HG03108 (cell line): ENCODE results near the gene NPFFR1.

Experiments
- ATAC-seq: cut with Tn5 transposase; IDR thresholded peaks from one replicate; pipeline ENCODE4 v1.9.1; 2021; ENCODE audit warnings: moderate library complexity; ENCODE audit not compliant: unreplicated experiment

Gene NPFFR1

GRCh38 chr10:70289739-70290138 lies 5.9 kb upstream of the NPFFR1 start:
- ATAC-seq = no peak

- no peak for ATAC-seq
Measured at GRCh38 chr10:70286616-70287015, 2.8 kb upstream of the NPFFR1 start.

- ATAC-seq = no peak
Measured at GRCh38 chr10:70285476-70285831, 1.6 kb upstream of the NPFFR1 start.

- no peak for ATAC-seq
Measured at GRCh38 chr10:70284542-70285475, 1.0 kb upstream of the NPFFR1 start.

- ATAC-seq = no peak
Measured at GRCh38 chr10:70283071-70283444, 746 bp downstream of the NPFFR1 start.

GRCh38 chr10:70281609-70282008 lies 2.2 kb downstream of the NPFFR1 start:
- no peak for ATAC-seq

GRCh38 chr10:70280099-70280498 lies 3.7 kb downstream of the NPFFR1 start:
- ATAC-seq = no peak

- ATAC-seq = no peak
Measured at GRCh38 chr10:70277396-70278030, 6.3 kb downstream of the NPFFR1 start.

GRCh38 chr10:70274643-70275042 lies 9.2 kb downstream of the NPFFR1 start:
- no peak for ATAC-seq

GRCh38 chr10:70272925-70273316 lies 10.9 kb downstream of the NPFFR1 start:
- ATAC-seq = peak; percentile 53

- no peak for ATAC-seq
Measured at GRCh38 chr10:70271996-70272924, 11.5 kb downstream of the NPFFR1 start.

- ATAC-seq = no peak
Measured at GRCh38 chr10:70270952-70271351, 12.9 kb downstream of the NPFFR1 start.

- ATAC-seq = no peak
Measured at GRCh38 chr10:70269741-70270140, 14.1 kb downstream of the NPFFR1 start.

GRCh38 chr10:70268376-70268775 lies 15.4 kb downstream of the NPFFR1 start:
- ATAC-seq = no peak

GRCh38 chr10:70267161-70267933 lies 16.5 kb downstream of the NPFFR1 start:
- no peak for ATAC-seq

- no peak for ATAC-seq
Measured at GRCh38 chr10:70266701-70267100, 17.1 kb downstream of the NPFFR1 start.

- ATAC-seq = no peak
Measured at GRCh38 chr10:70266056-70266455, 17.7 kb downstream of the NPFFR1 start.

GRCh38 chr10:70265032-70265689 lies 18.6 kb downstream of the NPFFR1 start:
- no peak for ATAC-seq

GRCh38 chr10:70260734-70261133 lies 23.1 kb downstream of the NPFFR1 start:
- ATAC-seq = no peak

- ATAC-seq = no peak
Measured at GRCh38 chr10:70260259-70260658, 23.5 kb downstream of the NPFFR1 start.
